Epithelial cell of esophagus (primary cell): ENCODE measurements around the gene ECD.
A peak's percentile ranks its signal among the peaks of the same experiment; 100 is the strongest.

Experiments used
- DNase-seq: peaks from one replicate; pipeline ENCODE4 v3.0.0; 2010; ENCODE audit warnings: low read depth
- H3K4me3 ChIP-seq: 2 replicates; pipeline ENCODE4 v1.5.1; 2011; ENCODE audit warnings: mild to moderate bottlenecking, low read length, control low read depth
- TF ChIP-seq, protein P1 (sequence below): IDR thresholded peaks from 2 replicates; pipeline ENCODE4 v1.5.1; 2011; ENCODE audit warnings: low read depth, mild to moderate bottlenecking, low read length, control low read depth, inconsistent platforms; ENCODE audit not compliant: insufficient read depth; ENCODE audit errors: missing control alignments

The ECD gene

DNA sequence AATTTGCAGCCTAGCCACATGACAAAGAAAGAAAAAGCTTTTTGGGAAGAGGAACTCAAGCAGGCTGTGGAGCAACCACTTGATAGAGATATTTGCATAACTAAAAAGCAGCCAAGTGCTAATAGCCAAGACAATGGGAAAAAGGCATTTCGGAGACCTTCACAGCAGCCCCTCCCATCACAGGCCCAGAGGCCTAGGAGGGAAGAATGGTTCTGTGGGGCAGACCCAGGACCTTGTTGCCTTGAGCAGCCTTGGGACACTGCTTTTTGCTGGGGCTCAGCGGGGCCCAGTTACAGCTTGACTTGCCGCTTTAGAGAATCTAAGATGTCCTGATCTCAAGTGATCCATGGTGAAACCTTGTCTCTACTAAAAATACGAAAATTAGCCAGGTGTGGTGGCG, 38.6 kb upstream of the ECD start:
- H3K4me3 ChIP-seq, result no peak overlapping the region
- TF ChIP-seq, protein P1, sequence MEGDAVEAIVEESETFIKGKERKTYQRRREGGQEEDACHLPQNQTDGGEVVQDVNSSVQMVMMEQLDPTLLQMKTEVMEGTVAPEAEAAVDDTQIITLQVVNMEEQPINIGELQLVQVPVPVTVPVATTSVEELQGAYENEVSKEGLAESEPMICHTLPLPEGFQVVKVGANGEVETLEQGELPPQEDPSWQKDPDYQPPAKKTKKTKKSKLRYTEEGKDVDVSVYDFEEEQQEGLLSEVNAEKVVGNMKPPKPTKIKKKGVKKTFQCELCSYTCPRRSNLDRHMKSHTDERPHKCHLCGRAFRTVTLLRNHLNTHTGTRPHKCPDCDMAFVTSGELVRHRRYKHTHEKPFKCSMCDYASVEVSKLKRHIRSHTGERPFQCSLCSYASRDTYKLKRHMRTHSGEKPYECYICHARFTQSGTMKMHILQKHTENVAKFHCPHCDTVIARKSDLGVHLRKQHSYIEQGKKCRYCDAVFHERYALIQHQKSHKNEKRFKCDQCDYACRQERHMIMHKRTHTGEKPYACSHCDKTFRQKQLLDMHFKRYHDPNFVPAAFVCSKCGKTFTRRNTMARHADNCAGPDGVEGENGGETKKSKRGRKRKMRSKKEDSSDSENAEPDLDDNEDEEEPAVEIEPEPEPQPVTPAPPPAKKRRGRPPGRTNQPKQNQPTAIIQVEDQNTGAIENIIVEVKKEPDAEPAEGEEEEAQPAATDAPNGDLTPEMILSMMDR, result no peak
- DNase-seq, result no peak

DNA sequence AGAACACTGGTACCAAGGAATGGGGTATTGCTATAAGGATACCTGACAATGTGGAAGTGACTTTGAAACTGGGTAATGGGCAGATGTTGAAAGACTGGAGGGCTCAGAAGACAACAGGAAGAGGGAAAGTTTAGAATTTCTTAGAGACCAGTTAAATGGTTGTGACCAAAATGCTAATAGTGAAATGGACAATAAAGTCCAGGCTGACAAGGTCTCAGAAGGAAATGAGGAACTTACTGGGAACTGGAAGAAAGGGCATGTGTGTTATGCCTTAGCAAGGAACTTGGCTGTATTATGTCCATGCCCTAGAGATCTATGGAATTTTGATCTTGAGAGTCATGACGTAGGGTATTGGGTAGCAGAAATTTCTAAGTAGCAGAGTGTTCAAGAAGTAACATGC, 38.1 kb upstream of the ECD start:
- TF ChIP-seq, protein P1, result no peak
- DNase-seq, result no peak
- H3K4me3 ChIP-seq, result no peak overlapping the region

DNA sequence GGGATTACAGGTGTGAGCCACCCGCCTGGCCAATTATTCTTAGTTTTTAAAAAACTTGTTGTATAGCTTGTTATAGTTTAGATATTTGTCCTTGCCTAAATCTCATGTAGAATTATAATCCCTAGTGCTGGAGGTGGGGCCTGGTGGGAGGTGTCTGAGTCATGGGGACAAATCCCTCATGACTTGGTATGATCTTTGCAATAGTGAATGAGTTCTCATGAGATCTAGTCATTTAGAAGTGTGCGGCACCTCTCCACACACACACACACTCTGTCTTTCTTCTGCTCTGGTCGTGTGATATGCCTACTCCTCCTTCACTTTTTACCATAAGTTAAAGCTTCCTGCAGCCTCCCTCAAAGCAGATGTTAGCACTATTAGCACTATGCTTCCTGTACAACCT, 37.3 kb upstream of the ECD start:
- no peak for DNase-seq
- TF ChIP-seq, protein P1, result no peak
- no peak overlapping the region for H3K4me3 ChIP-seq

DNA sequence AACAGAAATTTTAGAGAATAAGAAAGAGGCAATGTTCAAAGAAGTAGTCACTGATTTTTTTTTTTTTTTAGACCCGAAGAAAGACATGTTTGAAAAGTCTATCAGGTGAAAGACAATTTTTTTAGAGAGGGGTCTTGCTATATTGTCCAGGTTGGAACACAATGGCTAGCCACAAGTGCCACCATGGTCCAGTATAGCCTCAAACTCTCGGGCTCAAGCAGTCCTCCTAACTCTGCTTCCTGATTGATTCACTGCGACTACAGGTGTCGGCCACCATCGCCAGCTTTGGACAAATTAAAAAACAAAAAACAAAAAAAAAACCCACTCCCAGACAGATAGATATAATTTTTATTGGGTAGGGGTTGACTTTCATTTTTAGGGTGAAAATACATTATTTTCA, 22.4 kb upstream of the ECD start:
- TF ChIP-seq, protein P1, result no peak
- no peak overlapping the region for H3K4me3 ChIP-seq
- DNase-seq, result no peak

DNA sequence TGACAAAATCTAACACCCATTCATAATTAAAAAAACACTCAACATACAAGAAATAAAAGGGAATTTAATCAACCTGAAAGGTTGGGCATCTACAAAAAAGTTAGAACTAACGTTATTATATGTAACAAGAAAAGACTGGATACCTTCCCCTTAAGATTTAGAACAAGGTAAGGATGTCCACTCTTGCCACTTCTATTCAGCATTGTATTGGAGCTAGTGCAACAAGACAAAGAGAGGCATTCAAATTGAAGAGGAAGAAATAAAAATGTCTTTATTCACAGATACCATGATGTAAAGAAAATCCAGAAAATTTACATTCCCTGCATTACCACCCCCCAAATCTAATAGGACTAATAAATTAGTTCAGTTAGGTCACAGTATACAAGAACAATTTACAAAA, 18.5 kb upstream of the ECD start:
- TF ChIP-seq, protein P1, result no peak
- DNase-seq, result no peak
- H3K4me3 ChIP-seq, result no peak overlapping the region

DNA sequence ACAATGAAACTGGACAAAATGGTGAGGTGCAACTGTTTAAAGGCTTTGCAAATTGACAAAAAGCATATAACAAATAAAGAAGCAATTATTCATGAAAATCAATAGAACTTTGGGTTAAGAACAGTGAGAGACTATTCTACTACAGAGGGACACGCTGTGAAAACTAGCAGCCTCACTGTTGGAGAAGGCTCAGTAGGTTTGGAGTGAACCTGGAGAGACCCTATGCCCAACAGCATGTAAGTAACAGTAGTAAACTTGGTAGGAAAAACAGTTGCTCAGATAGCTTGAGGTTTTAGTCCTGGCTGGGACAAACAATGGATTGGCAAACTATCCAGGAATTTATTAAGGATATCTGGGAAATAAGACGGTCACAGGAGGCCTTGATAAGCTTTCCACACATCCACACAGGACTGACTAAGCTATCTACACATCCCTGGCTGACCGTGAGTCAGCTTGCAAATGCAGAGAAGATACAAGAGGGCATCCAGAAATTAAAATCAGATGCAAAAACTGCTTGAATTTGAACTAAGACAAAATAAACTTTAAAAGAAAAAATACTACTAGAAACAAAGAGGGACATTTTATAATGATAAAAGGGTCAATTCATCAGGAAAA, 16.0 kb upstream of the ECD start:
- H3K4me3 ChIP-seq, result no peak overlapping the region
- DNase-seq, result peak; percentile 2
- TF ChIP-seq, protein P1, result no peak

DNA sequence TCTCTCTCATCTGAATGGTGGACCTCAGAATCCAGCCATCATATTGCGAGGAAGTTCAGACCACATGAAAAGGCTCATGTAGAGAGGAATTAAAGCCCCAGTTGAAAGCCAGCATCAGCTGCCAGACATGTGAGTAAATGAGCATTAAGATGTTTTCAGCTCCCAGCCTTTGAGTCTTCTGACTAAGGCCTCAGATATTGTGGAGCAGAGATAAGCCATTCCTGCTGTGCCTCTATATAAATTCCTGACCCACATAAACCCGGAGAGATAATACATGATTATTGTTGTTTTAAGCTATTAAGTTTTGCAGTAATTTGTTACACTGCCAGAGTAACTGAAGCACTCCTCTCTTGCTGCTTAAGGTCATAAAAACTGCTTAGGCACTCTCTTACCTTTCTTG, 14.8 kb upstream of the ECD start:
- TF ChIP-seq, protein P1, result no peak
- no peak for DNase-seq
- H3K4me3 ChIP-seq, result no peak overlapping the region
